PC-3 (cell line): ENCODE results near the gene COPS2. TPM values are rescaled to one million over a fixed set of nuclear protein-coding genes. Genes with fewer than 3 reads are reported as not detected.
"Not testable (repeated sequence)": the region's sequence is repeated elsewhere in the genome, so short reads cannot be mapped to it uniquely, and the experiment has no call there.

Experiments used
- ATAC-seq: fragments of 200-7000 bp; cut with Tn5 transposase; 2 replicates; pipeline ENCODE4 v1.9.1; 2020; ENCODE audit warnings: mild to moderate bottlenecking, moderate library complexity
- BruUV-seq: library from RNA; stranded (reverse); fragments of 400-500 nt; replicated peaks from 2 replicates; lab custom pipeline; 2021; lab: Mats Ljungman, UMichigan
- CTCF ChIA-PET: fragments of 300-600 bp; sonication (Branson Sonifier 250); formaldehyde crosslinking; loops from one replicate; lab custom pipeline; 2022; ENCODE audit warnings: antibody characterized with exemption; lab: Charles Lee
- POLR2A ChIA-PET: fragments of 300-600 bp; sonication (Branson Sonifier 250); formaldehyde crosslinking; loops from one replicate; lab custom pipeline; 2022; ENCODE audit warnings: antibody characterized with exemption; ENCODE audit not compliant: unreplicated experiment; lab: Charles Lee
- DNase-seq: peaks from one replicate; pipeline ENCODE4 v3.0.0-alpha.2; 2015
- H2AFZ ChIP-seq: fragments of 300-600 bp; sonication (generic); 2 replicates; pipeline ENCODE4 v1.6.0; 2016; ENCODE audit warnings: antibody characterized with exemption, low read length
- H3F3A ChIP-seq: fragments of 300-600 bp; sonication (generic); one replicate; pipeline ENCODE4 v1.6.0; 2017; ENCODE audit warnings: antibody characterized with exemption, low read length, control low read depth, mild to moderate bottlenecking; ENCODE audit not compliant: unreplicated experiment
- H3K27ac ChIP-seq: fragments of 300-600 bp; sonication (generic); 2 replicates; pipeline ENCODE4 v1.5.1; 2016; ENCODE audit warnings: mild to moderate bottlenecking, low read length
- H3K27me3 ChIP-seq: fragments of 300-600 bp; sonication (generic); 2 replicates; pipeline ENCODE4 v1.6.1; 2016; ENCODE audit warnings: low read length, mixed read lengths
- H3K36me3 ChIP-seq: fragments of 300-600 bp; sonication (generic); 2 replicates; pipeline ENCODE4 v1.6.1; 2016; ENCODE audit warnings: low read depth, mixed run types, low read length, mixed read lengths
- H3K4me1 ChIP-seq: fragments of 300-600 bp; sonication (generic); 2 replicates; pipeline ENCODE4 v1.5.1; 2016; ENCODE audit warnings: low read length; ENCODE audit not compliant: insufficient read depth
- H3K4me2 ChIP-seq: fragments of 300-600 bp; sonication (generic); 2 replicates; pipeline ENCODE4 v1.6.0; 2016; ENCODE audit warnings: low read length
- H3K4me3 ChIP-seq: fragments of 300-600 bp; sonication (generic); 2 replicates; pipeline ENCODE4 v1.5.1; 2016; ENCODE audit warnings: mild to moderate bottlenecking, low read length, mixed read lengths
- H3K79me2 ChIP-seq: fragments of 300-600 bp; sonication (generic); 2 replicates; pipeline ENCODE4 v1.6.1; 2017; ENCODE audit warnings: low read length, mixed read lengths
- H3K9ac ChIP-seq: fragments of 300-600 bp; sonication (generic); 2 replicates; pipeline ENCODE4 v1.6.0; 2016; ENCODE audit warnings: mild to moderate bottlenecking, low read length
- H3K9me2 ChIP-seq: fragments of 300-600 bp; sonication (generic); replicated peaks from 2 replicates; pipeline ENCODE4 v1.6.1; 2016; ENCODE audit warnings: mixed run types, low read length, mixed read lengths
- H3K9me3 ChIP-seq: fragments of 300-600 bp; sonication (generic); 2 replicates; pipeline ENCODE4 v1.6.1; 2016; ENCODE audit warnings: low read length, mixed read lengths
- H4K20me1 ChIP-seq: fragments of 300-600 bp; sonication (generic); 2 replicates; pipeline ENCODE4 v1.6.1; 2016; ENCODE audit warnings: low read length, mixed read lengths
- CTCF ChIP-seq: fragments of 300-600 bp; sonication (generic); conservative IDR thresholded peaks from 2 replicates; pipeline ENCODE4 v1.5.1; 2017; ENCODE audit warnings: antibody characterized with exemption, low read depth, mild to moderate bottlenecking, low read length
- EZH2 ChIP-seq: fragments of 300-600 bp; sonication (generic); IDR thresholded peaks from one replicate; pipeline ENCODE4 v1.6.1; 2017; ENCODE audit warnings: antibody characterized with exemption, mild to moderate bottlenecking, low read length; ENCODE audit not compliant: unreplicated experiment
- EZH2phosphoT487 ChIP-seq: fragments of 300-600 bp; sonication (generic); IDR thresholded peaks from 2 replicates; pipeline ENCODE4 v1.6.1; 2018; ENCODE audit warnings: mild to moderate bottlenecking, antibody characterized with exemption, low read length, borderline replicate concordance
- intact Hi-C: fragments of 100-400 bp; cut with micrococcal nuclease; formaldehyde crosslinking; loops from 2 replicates; pipeline ENCODE4 v1.9.0; 2023
- total RNA-seq: library from RNA; depleted of rRNA; stranded (reverse); fragments of >200 nt; gene quantifications from 2 replicates; pipeline ENCODE4 v1.2.3, GENCODE V29; 2014

The COPS2 gene
- total RNA-seq, 1 experiment from 2014 or later = 30.4 TPM

- H3K4me2 ChIP-seq = no peak overlapping the region
- ChIA-PET CTCF (no interaction called here), POLR2A (no interaction called here)
- BruUV-seq = no TSS peak
- peaks cover 10% of the 10 kb centered on the region; the same call in 1 of the 2 replicates for H3K79me2 ChIP-seq
- H3K27me3 ChIP-seq = no peaks in the 10 kb centered on the region
- H4K20me1 ChIP-seq = no peaks in the 10 kb centered on the region
- H3K9ac ChIP-seq = no peak overlapping the region
- H3K4me3 ChIP-seq = no peak overlapping the region
- DNase-seq (no peak), ATAC-seq (no peak)
- no peaks in the 10 kb centered on the region for H3F3A ChIP-seq
- TF ChIP-seq CTCF (no peak), EZH2 (no peak), EZH2phosphoT487 (no peak)
- H3K9me2 ChIP-seq = no peaks in the 10 kb centered on the region
- no peaks in the 10 kb centered on the region for H3K9me3 ChIP-seq
- no peak overlapping the region for H3K27ac ChIP-seq
- intact Hi-C loops = no loop called here
- no peak overlapping the region for H2AFZ ChIP-seq
- H3K36me3 ChIP-seq = no peaks in the 10 kb centered on the region; the same call in 1 of the 2 replicates
- H3K4me1 ChIP-seq = 0 out of 2 replicates have a peak, but pooled peaks cover under 1% of the 10 kb centered on the region
Observed at GRCh38 chr15:49182128-49182527, 26.7 kb upstream of the COPS2 start.

- Histone ChIP-seq H3K9ac (no peak overlapping the region), H3K4me2 (no peak overlapping the region), H3F3A (no peaks in the 10 kb centered on the region), H2AFZ (no peak overlapping the region), H3K9me2 (no peaks in the 10 kb centered on the region), H4K20me1 (no peaks in the 10 kb centered on the region), H3K4me3 (no peak overlapping the region), H3K9me3 (no peaks in the 10 kb centered on the region), H3K79me2 (0 out of 2 replicates have a peak, but pooled peaks cover 6% of the 10 kb centered on the region), H3K36me3 (no peaks in the 10 kb centered on the region; the same call in 1 of the 2 replicates), H3K27me3 (no peaks in the 10 kb centered on the region), H3K27ac (no peak overlapping the region), H3K4me1 (no peaks in the 10 kb centered on the region)
- POLR2A ChIA-PET = interaction anchor here (0.6 kb wide), 1 partner anchor 369 kb away, joined by 11 read pairs; the partner anchor contains the start of gene CEP152
- ATAC-seq = no peak
- intact Hi-C loops = no loop called here
- TF ChIP-seq EZH2phosphoT487 = no peak
- TF ChIP-seq EZH2 = no peak
- TF ChIP-seq CTCF = no peak
- CTCF ChIA-PET = interaction anchor here (0.7 kb wide), 1 partner anchor 144 kb away, joined by 5 read pairs; no protein-coding TSS in a partner anchor
- no peak for DNase-seq
- no TSS peak for BruUV-seq
Observed at GRCh38 chr15:49179433-49180190, 24.2 kb upstream of the COPS2 start.

- H3K36me3 ChIP-seq = no peaks in the 10 kb centered on the region; the same call in 1 of the 2 replicates
- no peaks in the 10 kb centered on the region for H3F3A ChIP-seq
- intact Hi-C loops = no loop called here
- POLR2A ChIA-PET = no interaction called here
- no peak overlapping the region for H2AFZ ChIP-seq
- H3K79me2 ChIP-seq = peaks cover 15% of the 10 kb centered on the region
- H3K9ac ChIP-seq = no peak overlapping the region
- H3K27ac ChIP-seq = no peak overlapping the region
- H3K4me1 ChIP-seq = no peaks in the 10 kb centered on the region
- H3K9me3 ChIP-seq = no peaks in the 10 kb centered on the region
- ATAC-seq (no peak), DNase-seq (no peak)
- CTCF ChIA-PET = no interaction called here
- no peak overlapping the region for H3K4me2 ChIP-seq
- BruUV-seq = no TSS peak
- H3K4me3 ChIP-seq = no peak overlapping the region
- no peaks in the 10 kb centered on the region for H3K27me3 ChIP-seq
- TF ChIP-seq EZH2phosphoT487 (no peak), EZH2 (no peak), CTCF (no peak)
- no peaks in the 10 kb centered on the region for H3K9me2 ChIP-seq
- H4K20me1 ChIP-seq = no peaks in the 10 kb centered on the region
Observed at GRCh38 chr15:49178497-49178896, 23.1 kb upstream of the COPS2 start.

- H2AFZ ChIP-seq, H3K9ac ChIP-seq, H3K4me1 ChIP-seq, ATAC-seq, intact Hi-C loops, H3F3A ChIP-seq, H3K9me2 ChIP-seq, DNase-seq, H3K4me3 ChIP-seq, POLR2A ChIA-PET, H3K9me3 ChIP-seq, H3K27me3 ChIP-seq, H3K36me3 ChIP-seq, H4K20me1 ChIP-seq, H3K4me2 ChIP-seq, H3K27ac ChIP-seq, CTCF ChIA-PET, BruUV-seq: not testable (repeated sequence)
- peaks cover 42% of the 10 kb centered on the region for H3K79me2 ChIP-seq
Observed at GRCh38 chr15:49175582-49176397, 20.4 kb upstream of the COPS2 start.
